Stimulated activated CD4-positive, alpha-beta T cell treated with anti-CD3 and anti-CD28 coated beads, Interleukin-4, amount 100 ng/mL, for 24 hours (primary cell): ENCODE data around the gene DOCK1.

Experiments
- DNase-seq: peaks from one replicate; pipeline ENCODE4 v3.0.0-alpha.2; 2020

Gene DOCK1

DNA sequence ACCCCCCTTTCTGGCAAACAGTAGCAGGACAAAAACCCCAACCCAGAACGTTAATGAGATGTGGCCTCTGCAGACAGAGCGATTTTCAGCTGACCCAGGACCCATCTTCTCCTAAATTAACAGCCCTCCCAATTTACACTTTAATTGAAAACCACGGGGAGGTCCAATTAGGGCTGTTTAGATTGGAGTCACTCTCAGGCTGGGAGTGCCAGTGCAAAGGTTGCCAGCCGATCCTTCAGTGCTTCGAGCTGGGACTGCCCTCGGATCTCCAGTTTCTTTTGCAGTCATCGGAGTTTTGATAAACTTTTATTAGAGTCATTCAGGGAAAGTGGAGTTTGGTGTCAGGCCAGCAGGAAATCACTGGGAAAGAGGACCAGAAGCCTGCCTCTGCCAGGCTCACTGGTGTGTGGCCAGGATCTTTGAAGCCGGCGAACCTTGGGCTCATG lies 108.0 kb downstream of the DOCK1 start:
- no peak for DNase-seq

DNA sequence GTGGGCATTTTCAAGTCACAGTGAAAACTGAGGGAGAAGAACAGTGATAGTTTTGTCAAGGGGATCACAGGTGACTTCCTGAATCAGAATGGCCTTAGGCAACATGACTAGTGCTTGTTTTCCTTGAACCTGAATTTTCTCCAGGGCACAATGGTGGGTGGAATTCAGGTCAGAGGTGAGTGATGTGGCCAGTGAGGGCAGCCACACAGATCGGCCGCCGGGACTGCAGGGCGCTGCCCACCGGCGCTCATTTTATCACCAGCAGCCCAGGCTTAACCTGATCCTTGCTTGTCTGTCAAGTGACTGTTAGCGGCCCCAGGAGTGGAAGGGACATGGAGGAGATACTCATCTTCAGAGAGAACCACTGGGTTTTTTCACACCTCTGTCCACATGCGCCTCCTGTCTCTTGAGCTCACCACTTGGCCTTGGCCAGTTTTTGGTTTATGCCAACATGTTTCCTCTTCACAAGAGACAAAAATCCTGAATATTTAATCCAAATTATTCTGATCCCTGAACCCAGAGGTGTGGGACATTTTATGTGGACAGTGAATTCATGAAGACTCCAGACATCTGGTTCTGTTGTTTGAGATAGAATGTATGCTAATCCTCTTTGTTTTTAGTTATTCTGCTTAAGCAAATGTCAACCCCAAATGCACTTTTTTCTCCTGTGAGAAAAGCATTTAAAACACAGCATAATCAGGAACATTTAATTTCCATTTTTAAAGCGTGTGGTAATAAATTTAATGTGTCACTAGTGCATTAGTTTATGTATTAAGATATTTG lies 108.7 kb downstream of the DOCK1 start:
- DNase-seq, result no peak

GRCh38 chr10:127014671-127015070 lies 109.4 kb downstream of the DOCK1 start:
- DNase-seq, result no peak

GRCh38 chr10:127015373-127015772 lies 110.1 kb downstream of the DOCK1 start:
- no peak for DNase-seq

- no peak for DNase-seq
Measured at GRCh38 chr10:127016331-127016730, 111.1 kb downstream of the DOCK1 start.

DNA sequence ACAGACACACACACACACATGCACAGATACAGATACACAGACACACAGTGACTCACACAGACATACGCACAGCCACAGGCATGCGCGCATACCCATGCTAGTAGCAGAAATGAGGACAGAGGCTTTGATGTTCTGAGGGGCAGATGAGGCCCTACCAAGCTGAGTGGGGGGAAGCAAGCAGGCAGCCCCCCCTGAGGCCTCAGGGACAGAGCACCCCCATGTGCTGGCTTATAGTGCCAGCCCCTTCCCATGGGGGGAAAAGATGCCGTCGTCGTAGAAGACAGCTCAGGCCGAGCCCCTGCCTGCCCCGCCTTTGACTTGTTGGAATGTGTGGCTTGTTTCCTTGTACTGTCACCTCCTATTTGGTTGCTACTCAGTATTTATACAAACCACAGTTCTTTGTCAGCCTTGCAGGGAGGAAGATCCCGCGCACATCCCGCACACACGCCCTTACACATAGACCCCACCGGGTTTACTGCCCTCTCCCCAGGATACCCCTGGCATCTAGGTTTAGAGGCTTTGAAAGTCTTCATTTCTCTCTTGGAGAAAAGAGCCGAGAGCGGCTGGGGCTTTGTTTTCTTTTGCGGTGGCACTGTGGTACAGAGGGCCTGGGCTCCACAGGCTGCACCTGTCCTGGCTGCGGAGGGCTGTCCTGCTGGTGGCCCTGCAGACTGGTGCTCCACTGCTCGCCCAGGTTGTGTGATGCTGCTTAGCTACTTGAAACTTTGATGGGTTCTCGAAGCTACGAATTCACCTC lies 112.5 kb downstream of the DOCK1 start:
- DNase-seq, result no peak

DNA sequence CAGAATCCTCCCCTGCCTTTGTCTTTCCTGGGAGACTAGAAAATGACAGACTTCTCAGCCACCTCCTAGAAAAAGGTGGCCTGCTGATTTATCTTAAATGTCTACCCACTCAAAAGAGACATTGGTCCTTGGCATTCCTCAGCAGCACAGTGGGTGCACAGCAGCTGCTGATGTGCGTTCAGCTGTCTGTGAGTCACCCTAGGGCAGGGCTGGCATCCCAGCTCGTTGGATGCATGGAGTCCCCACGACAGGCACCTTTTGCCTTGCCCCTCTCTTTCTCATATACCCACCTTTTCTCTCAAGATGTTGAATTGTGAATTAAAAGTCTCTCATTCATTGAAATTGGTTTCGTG lies 113.0 kb downstream of the DOCK1 start:
- no peak for DNase-seq

DNA sequence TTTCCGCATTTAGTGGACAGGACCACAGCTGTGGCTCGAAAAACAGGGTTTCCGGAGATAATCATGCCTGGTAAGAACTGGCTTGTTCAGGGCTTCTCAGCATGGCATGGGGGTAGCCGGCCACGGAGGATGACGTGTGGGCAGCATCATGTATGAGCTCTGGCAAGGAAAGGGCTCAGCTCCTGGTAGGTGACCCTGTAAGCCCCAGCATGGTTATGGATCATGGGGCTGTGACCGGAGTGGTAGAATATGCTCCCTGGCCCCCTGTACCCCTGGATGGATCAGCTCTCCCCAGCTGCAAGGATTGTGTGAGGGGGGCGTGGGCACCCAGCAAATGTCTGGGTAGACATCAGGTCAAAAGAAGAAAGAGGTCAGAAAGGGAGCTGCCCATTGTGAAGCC lies 113.5 kb downstream of the DOCK1 start:
- no peak for DNase-seq

DNA sequence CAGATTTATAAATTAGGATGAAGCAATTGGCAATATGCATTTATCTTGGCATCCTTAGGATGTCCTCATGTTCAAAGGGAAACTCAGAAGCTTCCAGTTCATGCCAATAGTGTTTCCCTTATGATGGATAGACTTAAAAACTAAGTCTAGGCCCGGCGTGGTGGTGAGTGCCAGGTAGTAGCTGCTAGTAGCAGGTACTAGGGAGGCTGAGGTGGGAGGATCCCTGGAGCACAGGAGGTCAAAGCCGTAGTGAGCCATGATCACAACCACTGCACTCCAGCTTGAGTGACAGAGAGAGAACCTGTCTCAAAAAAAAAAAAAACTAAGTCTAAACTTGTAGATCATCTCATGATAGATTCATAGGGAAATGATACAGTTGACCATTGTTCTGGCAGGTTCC lies 115.0 kb downstream of the DOCK1 start:
- DNase-seq, result no peak

DNA sequence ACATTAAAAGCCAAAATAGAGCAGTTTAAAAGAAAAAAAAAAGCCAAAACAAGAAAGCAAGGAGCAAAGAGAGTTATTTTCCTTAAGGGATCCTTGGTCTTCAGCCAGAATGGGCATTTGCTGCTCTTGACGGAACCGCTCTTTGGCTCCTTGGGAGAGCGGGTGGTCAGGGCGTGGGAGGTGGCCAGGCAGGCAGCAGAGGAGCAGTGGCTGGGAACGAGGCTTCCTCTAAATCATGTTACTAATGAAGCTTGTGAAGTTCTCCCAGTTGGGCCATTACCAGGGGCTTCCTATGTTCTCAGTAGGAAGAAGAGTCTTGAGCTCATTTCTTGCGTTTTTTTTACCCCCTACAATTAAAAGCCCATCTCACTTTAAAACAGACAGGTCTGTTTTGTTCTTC lies 116.6 kb downstream of the DOCK1 start:
- DNase-seq, result no peak

GRCh38 chr10:127024685-127025435 lies 119.6 kb downstream of the DOCK1 start:
- DNase-seq, result no peak

DNA sequence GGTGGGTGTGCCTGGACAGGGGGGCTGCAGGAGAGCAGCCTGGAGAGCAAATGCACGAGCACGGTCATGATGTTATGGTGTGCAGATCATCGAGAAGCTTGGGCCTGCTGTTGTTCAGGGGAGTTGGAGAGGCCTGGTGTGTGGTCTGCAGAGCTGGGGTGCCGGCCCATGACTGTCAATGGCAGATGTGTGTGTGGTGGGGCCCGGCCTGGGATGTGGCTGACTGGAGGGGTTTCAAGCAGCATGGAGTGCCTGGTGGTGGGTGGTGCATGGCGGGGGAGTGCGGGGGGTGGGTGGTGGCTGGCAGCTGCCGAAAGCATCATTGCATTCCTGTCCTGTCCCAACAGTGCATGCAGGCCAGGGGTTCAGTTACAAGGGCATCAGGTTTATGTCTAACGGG lies 122.6 kb downstream of the DOCK1 start:
- DNase-seq, result no peak

- DNase-seq, result no peak
Measured at GRCh38 chr10:127028556-127028955, 123.3 kb downstream of the DOCK1 start.

- DNase-seq, result no peak
Measured at GRCh38 chr10:127029061-127029460, 123.8 kb downstream of the DOCK1 start.

DNA sequence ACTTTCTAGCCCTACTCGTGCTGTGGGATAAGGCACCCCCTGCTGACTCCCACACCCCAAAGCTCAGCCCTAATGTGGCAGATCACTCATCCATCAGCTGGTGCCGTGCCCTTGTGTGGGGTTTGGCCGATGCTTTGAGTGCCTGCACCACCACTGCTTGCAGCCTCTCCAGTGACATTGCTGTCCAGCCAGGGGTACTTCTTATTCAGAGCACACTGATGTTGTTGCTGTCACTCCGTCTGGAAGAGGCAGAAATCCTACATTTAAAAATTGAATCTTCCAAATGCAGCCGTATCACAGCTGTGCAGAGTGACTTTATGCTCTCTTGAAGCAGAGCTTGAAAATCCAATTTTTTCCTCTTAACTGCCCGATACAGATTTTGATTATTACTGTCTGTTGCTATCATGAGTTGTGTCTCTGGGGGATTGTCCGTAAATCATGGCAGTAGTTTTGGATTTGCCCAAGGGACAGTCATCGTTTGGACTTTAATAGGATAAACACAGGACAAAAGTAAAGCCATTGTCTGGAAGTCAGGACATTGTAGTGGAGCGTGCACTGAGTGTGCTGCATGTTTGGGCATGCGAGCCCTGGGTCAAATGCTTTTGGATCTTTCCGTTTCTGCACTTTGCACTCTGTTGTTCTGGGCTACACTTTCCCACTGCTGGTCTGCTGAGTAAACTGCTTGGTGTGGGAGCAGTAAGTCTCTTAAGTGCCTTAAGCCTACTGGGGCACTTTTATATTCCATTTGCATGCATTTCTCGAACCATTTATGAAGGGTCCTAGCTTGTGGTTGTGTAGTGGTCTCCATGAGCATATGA lies 128.2 kb downstream of the DOCK1 start:
- no peak for DNase-seq

DNA sequence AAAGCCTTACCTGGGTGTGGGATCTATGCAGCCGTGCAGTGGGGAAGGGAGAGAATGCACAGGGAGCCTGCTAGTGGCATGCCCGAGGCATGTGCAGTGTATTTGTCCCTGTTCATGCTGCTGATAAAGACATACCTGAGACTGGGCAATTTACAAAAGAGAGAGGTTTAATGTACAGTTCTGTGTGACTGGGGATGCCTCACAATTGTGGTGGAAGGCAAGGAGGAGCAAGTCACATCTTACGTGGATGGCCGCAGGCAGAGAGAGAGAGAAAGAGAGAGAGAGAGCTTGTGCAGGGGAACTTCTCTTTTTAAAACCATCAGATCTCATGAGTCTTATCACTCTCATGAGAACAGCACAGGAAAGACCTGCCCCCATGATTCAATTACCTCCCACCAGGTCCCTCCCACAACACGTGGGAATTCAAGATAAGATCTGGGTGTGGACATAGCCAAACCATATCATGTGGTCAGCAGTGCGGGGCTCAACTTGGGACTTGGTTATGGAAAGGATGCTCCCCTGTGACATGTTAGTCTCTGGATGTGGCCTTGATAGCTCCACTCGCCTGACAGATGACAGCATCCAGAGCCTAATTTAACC lies 128.9 kb downstream of the DOCK1 start:
- DNase-seq, result no peak

DNA sequence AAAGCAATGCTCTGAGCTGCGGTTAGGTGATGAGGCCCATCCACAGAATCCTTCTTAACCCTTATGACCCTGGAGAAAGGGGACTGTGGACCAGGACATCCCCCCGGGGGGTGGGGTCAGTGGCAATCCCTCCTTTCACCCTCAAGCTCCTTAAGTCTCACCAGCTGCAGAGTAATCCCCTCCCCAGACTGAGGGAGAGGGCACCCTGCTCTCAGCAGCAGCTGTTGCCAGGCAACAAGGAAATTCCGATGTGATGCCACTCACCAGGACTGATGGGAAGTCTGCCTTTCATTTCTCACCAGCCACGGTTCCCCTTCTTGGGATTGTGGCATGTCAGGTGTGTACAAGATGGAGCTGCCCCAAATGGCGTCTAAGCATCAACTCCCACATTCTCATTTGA lies 129.6 kb downstream of the DOCK1 start:
- no peak for DNase-seq

DNA sequence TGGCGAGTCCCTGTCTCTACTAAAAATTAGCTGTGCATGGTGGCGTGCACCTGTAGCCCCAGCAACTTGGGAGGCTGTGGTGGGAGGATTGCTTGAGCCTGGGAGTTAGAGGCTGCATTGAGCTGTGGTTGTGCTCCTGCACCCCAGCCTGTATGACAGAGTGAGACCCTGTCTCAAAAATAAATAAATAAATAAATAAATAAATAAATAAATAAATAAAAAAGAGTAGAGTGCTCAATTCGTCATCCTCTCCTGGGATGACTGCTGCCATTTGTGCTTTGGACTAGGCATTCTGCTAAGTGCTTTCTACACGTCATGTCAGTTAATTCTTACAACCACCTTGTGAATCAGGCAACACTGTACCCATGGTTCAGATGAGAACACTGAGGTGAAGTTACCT lies 130.6 kb downstream of the DOCK1 start:
- no peak for DNase-seq

DNA sequence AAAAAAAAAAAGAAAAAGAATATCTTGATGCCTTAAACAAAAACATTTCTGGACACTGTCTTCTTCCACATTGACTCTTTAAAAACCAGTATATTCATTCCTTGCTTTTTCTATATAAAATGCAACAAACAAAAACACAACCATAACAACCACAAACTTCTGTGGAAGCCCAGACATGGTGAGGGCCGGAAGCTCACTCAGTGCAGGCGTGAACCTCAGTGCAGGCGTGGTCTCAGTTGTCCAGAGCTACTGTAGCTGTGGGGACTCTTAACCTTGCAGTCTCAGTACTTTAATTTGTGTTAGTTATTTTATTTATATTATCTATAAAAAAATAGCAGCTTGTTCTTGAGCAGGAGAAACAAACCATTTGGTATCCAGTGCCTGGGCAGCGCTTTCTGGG lies 131.8 kb downstream of the DOCK1 start:
- no peak for DNase-seq

- no peak for DNase-seq
Measured at GRCh38 chr10:127039435-127039834, 134.2 kb downstream of the DOCK1 start.

GRCh38 chr10:127040756-127041155 lies 135.5 kb downstream of the DOCK1 start:
- no peak for DNase-seq

- DNase-seq, result no peak
Measured at GRCh38 chr10:127041552-127041951, 136.3 kb downstream of the DOCK1 start.

DNA sequence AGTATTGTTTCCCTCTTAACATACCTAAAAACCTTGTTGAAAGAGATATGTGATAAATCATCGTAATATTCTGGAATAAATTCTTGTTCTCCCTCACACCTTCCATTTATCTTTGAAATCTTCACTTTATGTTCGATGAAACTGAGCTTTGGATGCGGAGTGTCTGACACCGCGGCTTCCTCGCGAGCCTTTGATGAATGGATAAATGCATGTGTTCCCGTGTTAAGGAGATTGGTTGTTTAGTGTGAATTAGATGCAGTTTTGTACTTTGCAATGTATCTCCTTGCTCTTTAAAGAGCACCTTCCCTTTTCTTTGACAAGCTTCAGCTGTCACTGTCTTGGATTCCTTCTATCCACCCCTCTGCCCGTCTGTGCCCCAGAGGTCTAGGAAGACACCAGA lies 138.1 kb downstream of the DOCK1 start:
- DNase-seq, result no peak
